Mesothelial cell of epicardium (in vitro differentiated cells): ENCODE data around the gene IGLL1. TPM values are rescaled to one million over a fixed set of nuclear protein-coding genes. Genes with fewer than 3 reads are reported as not detected.

Experiments used
- DNase-seq, 2 experiments: peaks; one replicate each; pipeline ENCODE4 v3.0.0; 2021; ENCODE audit warnings: low spot score in 2 of 2; ENCODE audit not compliant: unreplicated experiment in 2 of 2
- H3K27ac Mint-ChIP-seq: 2 replicates; pipeline ENCODE4 v1.8.0; 2021; ENCODE audit warnings: mixed read lengths
- H3K27me3 Mint-ChIP-seq: 2 replicates; pipeline ENCODE4 v1.8.0; 2021; ENCODE audit warnings: low read depth, mixed read lengths
- H3K36me3 Mint-ChIP-seq: 2 replicates; pipeline ENCODE4 v1.8.0; 2021; ENCODE audit warnings: mixed read lengths
- H3K4me1 Mint-ChIP-seq: 2 replicates; pipeline ENCODE4 v1.8.0; 2021; ENCODE audit warnings: mixed read lengths
- H3K4me3 Mint-ChIP-seq: 2 replicates; pipeline ENCODE4 v1.8.0; 2021; ENCODE audit warnings: mild to moderate bottlenecking, moderate library complexity, mixed read lengths
- H3K9me3 Mint-ChIP-seq: 2 replicates; pipeline ENCODE4 v1.8.0; 2021; ENCODE audit warnings: mixed read lengths
- CTCF ChIP-seq: fragments of 200-600 bp; sonication (generic); IDR thresholded peaks from one replicate; pipeline ENCODE4 v1.5.0; 2021; ENCODE audit warnings: antibody characterized with exemption; ENCODE audit not compliant: unreplicated experiment
- total RNA-seq: library from RNA; stranded (reverse); gene quantifications from 3 replicates; pipeline ENCODE4 v1.2.1, GENCODE V29; 2021

IGLL1 gene
- total RNA-seq, 1 donor from 2014 or later: not detected

GRCh38 chr22:23557467-23557866, 22.6 kb downstream of the IGLL1 start:
- Mint-ChIP-seq H3K36me3 (peaks cover 2% of the 10 kb centered on the region), H3K4me3 (no peak overlapping the region), H3K27ac (no peak overlapping the region), H3K9me3 (no peaks in the 10 kb centered on the region), H3K27me3 (no peaks in the 10 kb centered on the region), H3K4me1 (peaks cover 3% of the 10 kb centered on the region)
- TF ChIP-seq CTCF: no peak
- no peak for DNase-seq

GRCh38 chr22:23557036-23557435, 23.1 kb downstream of the IGLL1 start:
- Mint-ChIP-seq H3K4me1 (peaks cover 3% of the 10 kb centered on the region), H3K36me3 (peaks cover 2% of the 10 kb centered on the region), H3K27me3 (no peaks in the 10 kb centered on the region), H3K9me3 (no peaks in the 10 kb centered on the region), H3K4me3 (no peak overlapping the region), H3K27ac (no peak overlapping the region)
- no peak for DNase-seq
- no peak for TF ChIP-seq CTCF

- no peak for DNase-seq
- Mint-ChIP-seq H3K4me3 (no peak overlapping the region), H3K9me3 (no peaks in the 10 kb centered on the region), H3K27me3 (no peaks in the 10 kb centered on the region), H3K27ac (no peak overlapping the region), H3K36me3 (no peaks in the 10 kb centered on the region), H3K4me1 (peaks cover 3% of the 10 kb centered on the region)
- TF ChIP-seq CTCF: no peak
Measured at GRCh38 chr22:23556026-23556620, 24.0 kb downstream of the IGLL1 start.

- Mint-ChIP-seq H3K27me3 (no peaks in the 10 kb centered on the region), H3K4me1 (peaks cover 3% of the 10 kb centered on the region), H3K9me3 (no peaks in the 10 kb centered on the region), H3K4me3 (no peak overlapping the region), H3K27ac (no peak overlapping the region), H3K36me3 (no peaks in the 10 kb centered on the region)
- TF ChIP-seq CTCF: no peak
- no peak for DNase-seq
Measured at GRCh38 chr22:23555118-23555517, 25.0 kb downstream of the IGLL1 start.

- H3K9me3 Mint-ChIP-seq: no peaks in the 10 kb centered on the region
- H3K4me3 Mint-ChIP-seq: no peak overlapping the region
- H3K27ac Mint-ChIP-seq: no peak overlapping the region
- H3K4me1 Mint-ChIP-seq: peaks cover 3% of the 10 kb centered on the region
- no peak for TF ChIP-seq CTCF
- no peaks in the 10 kb centered on the region for H3K27me3 Mint-ChIP-seq
- H3K36me3 Mint-ChIP-seq: no peaks in the 10 kb centered on the region
- no peak for DNase-seq
Measured at GRCh38 chr22:23553924-23554870, 25.9 kb downstream of the IGLL1 start.
